Astrocyte (in vitro differentiated cells and primary cell): ENCODE results near the gene NOXO1. TPM values are rescaled to one million over a fixed set of nuclear protein-coding genes. Genes with fewer than 3 reads are reported as not detected.

Experiments used
- DNase-seq: peaks from one replicate; pipeline ENCODE4 v3.0.0-alpha.2; 2010; ENCODE audit warnings: low read depth
- FAIRE-seq: peaks from 2 replicates; lab custom pipeline; 2011; peaks lifted over from hg19 to GRCh38; lab: Jason Lieb, UNC
- H2AFZ ChIP-seq: 2 replicates; pipeline ENCODE4 v1.6.0; 2012; ENCODE audit warnings: low read depth, low read length, inconsistent platforms
- H3K27ac ChIP-seq: 2 replicates; pipeline ENCODE4 v1.5.1; 2011; ENCODE audit warnings: low read depth, low read length, inconsistent platforms
- H3K27me3 ChIP-seq: 2 replicates; pipeline ENCODE4 v1.6.0; 2011; ENCODE audit warnings: low read length, inconsistent platforms; ENCODE audit not compliant: insufficient read depth
- H3K36me3 ChIP-seq: 2 replicates; pipeline ENCODE4 v1.5.1; 2011; ENCODE audit warnings: low read length, inconsistent platforms; ENCODE audit not compliant: insufficient read depth
- H3K4me1 ChIP-seq: 2 replicates; pipeline ENCODE4 v1.5.1; 2011; ENCODE audit warnings: low read length, inconsistent platforms; ENCODE audit not compliant: insufficient read depth
- H3K4me2 ChIP-seq: 2 replicates; pipeline ENCODE4 v1.6.0; 2012; ENCODE audit warnings: low read length, inconsistent platforms
- H3K4me3 ChIP-seq: 2 replicates; pipeline ENCODE4 v1.5.1; 2011; ENCODE audit warnings: low read depth, mild to moderate bottlenecking, low read length, inconsistent platforms; ENCODE audit not compliant: insufficient read depth
- H3K79me2 ChIP-seq: 2 replicates; pipeline ENCODE4 v1.6.0; 2012; ENCODE audit warnings: mild to moderate bottlenecking, low read length, inconsistent platforms; ENCODE audit not compliant: insufficient read depth
- H3K9ac ChIP-seq: 2 replicates; pipeline ENCODE4 v1.6.0; 2012; ENCODE audit warnings: mild to moderate bottlenecking, low read length, inconsistent platforms
- H3K9me3 ChIP-seq: 2 replicates; pipeline ENCODE4 v1.5.1; 2012; ENCODE audit warnings: low read depth, mild to moderate bottlenecking, low read length, inconsistent platforms; ENCODE audit not compliant: insufficient read depth
- H4K20me1 ChIP-seq: 2 replicates; pipeline ENCODE4 v1.6.0; 2012; ENCODE audit warnings: low read length, inconsistent platforms; ENCODE audit not compliant: insufficient read depth
- H3K27ac Mint-ChIP-seq: one replicate; pipeline ENCODE4 v1.8.0; 2021; ENCODE audit warnings: mild to moderate bottlenecking, mixed read lengths; ENCODE audit not compliant: unreplicated experiment
- H3K27me3 Mint-ChIP-seq: one replicate; pipeline ENCODE4 v1.8.0; 2021; ENCODE audit warnings: low read depth, mixed read lengths; ENCODE audit not compliant: unreplicated experiment
- H3K36me3 Mint-ChIP-seq: one replicate; pipeline ENCODE4 v1.8.0; 2021; ENCODE audit warnings: low read depth, mixed read lengths; ENCODE audit not compliant: unreplicated experiment
- H3K4me1 Mint-ChIP-seq: one replicate; pipeline ENCODE4 v1.8.0; 2021; ENCODE audit warnings: low read depth, mixed read lengths; ENCODE audit not compliant: unreplicated experiment
- H3K4me3 Mint-ChIP-seq: one replicate; pipeline ENCODE4 v1.8.0; 2021; ENCODE audit warnings: mild to moderate bottlenecking, moderate library complexity, mixed read lengths; ENCODE audit not compliant: unreplicated experiment
- H3K9me3 Mint-ChIP-seq: one replicate; pipeline ENCODE4 v1.8.0; 2021; ENCODE audit warnings: mild to moderate bottlenecking, mixed read lengths; ENCODE audit not compliant: unreplicated experiment
- CTCF ChIP-seq: IDR thresholded peaks from 2 replicates; pipeline ENCODE4 v1.5.1; 2011; ENCODE audit warnings: low read depth, mild to moderate bottlenecking, inconsistent platforms, low read length, moderate library complexity; ENCODE audit not compliant: insufficient read depth
- EZH2 ChIP-seq: IDR thresholded peaks from 2 replicates; pipeline ENCODE4 v1.6.1; 2012; ENCODE audit warnings: mild to moderate bottlenecking, low read length, inconsistent platforms; ENCODE audit not compliant: insufficient read depth
- total RNA-seq: library from RNA; stranded (reverse); gene quantifications from 2 replicates; pipeline ENCODE4 v1.2.1, GENCODE V29; 2021

Gene NOXO1
- total RNA-seq, 1 donor from 2014 or later = 0.89 TPM

- Histone ChIP-seq H3K79me2 (peaks cover 55% of the 10 kb centered on the region), H3K9me3 (no peaks in the 10 kb centered on the region), H3K4me1 (peaks cover 24% of the 10 kb centered on the region), H3K27ac (no peak overlapping the region), H3K4me3 (no peak overlapping the region), H3K4me2 (no peak overlapping the region), H3K27me3 (no peaks in the 10 kb centered on the region), H4K20me1 (peaks cover 24% of the 10 kb centered on the region), H3K9ac (no peak overlapping the region), H3K36me3 (peaks cover 5% of the 10 kb centered on the region), H2AFZ (no peak overlapping the region)
- H3K27ac Mint-ChIP-seq = no peak overlapping the region
- DNase-seq = no peak
- no peak for FAIRE-seq
- peaks cover 17% of the 10 kb centered on the region for H3K4me1 Mint-ChIP-seq
- peaks cover 10% of the 10 kb centered on the region for H3K36me3 Mint-ChIP-seq
- no peaks in the 10 kb centered on the region for H3K9me3 Mint-ChIP-seq
- TF ChIP-seq EZH2 (no peak), CTCF (no peak)
- H3K4me3 Mint-ChIP-seq = peak overlapping the region; percentile 45
- no peaks in the 10 kb centered on the region for H3K27me3 Mint-ChIP-seq
Observed at GRCh38 chr16:1968146-1968953, 12.9 kb downstream of the NOXO1 start.

- peaks cover 9% of the 10 kb centered on the region for H3K36me3 ChIP-seq
- DNase-seq = no peak
- no peaks in the 10 kb centered on the region for H3K9me3 ChIP-seq
- TF ChIP-seq CTCF (no peak), EZH2 (no peak)
- no peaks in the 10 kb centered on the region for H3K27me3 ChIP-seq
- H2AFZ ChIP-seq = no peak within 1 kb of the TSS
- peaks cover 37% of the 10 kb centered on the region for H4K20me1 ChIP-seq
- H3K9ac ChIP-seq = peak within 1 kb of the TSS; percentile 92
- peaks cover 18% of the 10 kb centered on the region for H3K36me3 Mint-ChIP-seq
- H3K4me1 ChIP-seq = peaks cover 33% of the 10 kb centered on the region
- peaks cover 19% of the 10 kb centered on the region for H3K4me1 Mint-ChIP-seq
- no peaks in the 10 kb centered on the region for H3K9me3 Mint-ChIP-seq
- peak within 1 kb of the TSS; percentile 97 for H3K4me3 Mint-ChIP-seq
- H3K27ac Mint-ChIP-seq = peak within 1 kb of the TSS; percentile 95
- H3K79me2 ChIP-seq = peaks cover 59% of the 10 kb centered on the region
- H3K27me3 Mint-ChIP-seq = no peaks in the 10 kb centered on the region
- FAIRE-seq = no peak
- peak within 1 kb of the TSS; percentile 99 for H3K4me2 ChIP-seq
- peak within 1 kb of the TSS; percentile 91 for H3K4me3 ChIP-seq
- peak within 1 kb of the TSS; percentile 96 for H3K27ac ChIP-seq
Observed at GRCh38 chr16:1966460-1966859, 14.8 kb downstream of the NOXO1 start, which contains the start of gene RNF151. Gene RNF151, plus strand, starts transcription at chr16:1966856. Its CDS starts 26 bp downstream, at chr16:1966882.
